HG03521 (cell line): Measurements from ENCODE around the gene AHNAK2.
"Not testable (repeated sequence)": the region's sequence is repeated elsewhere in the genome, so short reads cannot be mapped to it uniquely, and the experiment has no call there.

Experiments used
- ATAC-seq: cut with Tn5 transposase; IDR thresholded peaks from one replicate; pipeline ENCODE4 v1.9.1; 2021; ENCODE audit warnings: mild to moderate bottlenecking, moderate library complexity; ENCODE audit not compliant: unreplicated experiment

AHNAK2 gene

GRCh38 chr14:104956290-104956890 lies 21.8 kb downstream of the AHNAK2 start:
- no peak for ATAC-seq

- ATAC-seq = no peak
These were observed 22.8 kb downstream of the AHNAK2 start for GRCh38 chr14:104955396-104955770.

- no peak for ATAC-seq
These were observed 23.3 kb downstream of the AHNAK2 start for GRCh38 chr14:104954746-104955395.

GRCh38 chr14:104953896-104954656 lies 24.1 kb downstream of the AHNAK2 start:
- ATAC-seq = no peak

- ATAC-seq = no peak
These were observed 25.1 kb downstream of the AHNAK2 start for GRCh38 chr14:104953097-104953496.

GRCh38 chr14:104951863-104952657 lies 26.1 kb downstream of the AHNAK2 start:
- not testable (repeated sequence) for ATAC-seq

GRCh38 chr14:104950701-104951100 lies 27.5 kb downstream of the AHNAK2 start:
- not testable (repeated sequence) for ATAC-seq

GRCh38 chr14:104950021-104950420 lies 28.2 kb downstream of the AHNAK2 start:
- no peak for ATAC-seq

GRCh38 chr14:104949406-104949955 lies 28.7 kb downstream of the AHNAK2 start:
- ATAC-seq = not testable (repeated sequence)

GRCh38 chr14:104948736-104949031 lies 29.5 kb downstream of the AHNAK2 start:
- ATAC-seq = no peak

- ATAC-seq = not testable (repeated sequence)
These were observed 30.1 kb downstream of the AHNAK2 start for GRCh38 chr14:104947881-104948735.

- ATAC-seq = not testable (repeated sequence)
These were observed 31.0 kb downstream of the AHNAK2 start for GRCh38 chr14:104947201-104947600.

GRCh38 chr14:104945986-104946965 lies 31.9 kb downstream of the AHNAK2 start:
- not testable (repeated sequence) for ATAC-seq

- not testable (repeated sequence) for ATAC-seq
These were observed 32.9 kb downstream of the AHNAK2 start for GRCh38 chr14:104945266-104945665.

GRCh38 chr14:104944436-104945205 lies 33.6 kb downstream of the AHNAK2 start:
- not testable (repeated sequence) for ATAC-seq

- ATAC-seq = not testable (repeated sequence)
These were observed 34.2 kb downstream of the AHNAK2 start for GRCh38 chr14:104944016-104944308.

- ATAC-seq = not testable (repeated sequence)
These were observed 34.8 kb downstream of the AHNAK2 start for GRCh38 chr14:104943216-104944015.

GRCh38 chr14:104942586-104942985 lies 35.6 kb downstream of the AHNAK2 start:
- ATAC-seq = no peak
